H1 (cell line): ENCODE measurements around the gene CILP. TPM values are rescaled to one million over a fixed set of nuclear protein-coding genes. Genes with fewer than 3 reads are reported as not detected.

Experiments
- CBX5 ChIP-seq: fragments of 300-800, 300-1000 bp; sonication (generic); IDR thresholded peaks from 2 replicates; pipeline ENCODE4 v1.7.1; 2016; ENCODE audit warnings: antibody characterized with exemption, low read length, low read depth
- CHD1 ChIP-seq: IDR thresholded peaks from 2 replicates; pipeline ENCODE4 v1.6.1; 2012; ENCODE audit warnings: low read depth, low read length, improper control_type of control experiment
- POLR2A ChIP-seq, 2 experiments: IDR thresholded peaks; 1 replicate in 1 of 2; 2 replicates in 1 of 2; pipeline ENCODE4 v1.6.1; 2011; ENCODE audit warnings: low read depth in 2 of 2, low read length in 2 of 2, mild to moderate bottlenecking in 2 of 2; ENCODE audit errors: control extremely low read depth in 1 of 2
- SAP30 ChIP-seq: fragments of 300-600 bp; sonication (generic); IDR thresholded peaks from 2 replicates; pipeline ENCODE4 v1.7.1; 2012; ENCODE audit warnings: low read length, moderate library complexity, mild to moderate bottlenecking, inconsistent platforms; ENCODE audit not compliant: insufficient read depth, insufficient replicate concordance
- TAF7 ChIP-seq: optimal IDR thresholded peaks from 2 replicates; pipeline ENCODE3; 2011; ENCODE audit warnings: low read depth, mild to moderate bottlenecking, inconsistent platforms, low read length, moderate library complexity, borderline replicate concordance
- TBP ChIP-seq: IDR thresholded peaks from 2 replicates; pipeline ENCODE4 v1.6.1; 2011; ENCODE audit warnings: low read depth, low read length, improper control_type of control experiment
- polyA plus RNA-seq, 7 experiments: library from polyadenylated mRNA; depleted of rRNA in 3 of 7; stranded (reverse) in 5 of 7; unstranded in 2 of 7; fragments of >200 nt in 5 of 7; fragments of 200-250 nt in 2 of 7; gene quantifications; 1 replicate in 5 of 7; 2 replicates in 1 of 7; 4 replicates in 1 of 7; pipeline versions ENCODE4 v1.2.1 to v1.2.3, GENCODE V29; 2011 to 2013; ENCODE audit warnings: missing spikeins in 2 of 7, mixed read lengths in 2 of 7
- total RNA-seq: library from RNA; stranded (reverse); fragmentation: NEBNext Ultra II Directional; extraction: Animal tissue kit (Norgen Biotek cat#: 25700); gene quantifications from 2 replicates; pipeline ENCODE4 v1.2.1, GENCODE V29; 2021
- TF ChIP-seq, protein P1 (sequence below): fragments of 300-600 bp; sonication (generic); IDR thresholded peaks from 2 replicates; pipeline ENCODE4 v1.7.1; 2012; ENCODE audit warnings: low read length, moderate library complexity, mild to moderate bottlenecking, inconsistent platforms; ENCODE audit not compliant: insufficient replicate concordance

The CILP gene
- total and polyA plus RNA-seq, 2 of the 8 experiments (the other 6 are each of a cell fraction or from before 2014, with no cell fraction given), result 0.02 TPM; not detected in 1

GRCh38 chr15:65219137-65219536 is 7.9 kb upstream of the CILP start (continued):
- TF ChIP-seq, protein P1, sequence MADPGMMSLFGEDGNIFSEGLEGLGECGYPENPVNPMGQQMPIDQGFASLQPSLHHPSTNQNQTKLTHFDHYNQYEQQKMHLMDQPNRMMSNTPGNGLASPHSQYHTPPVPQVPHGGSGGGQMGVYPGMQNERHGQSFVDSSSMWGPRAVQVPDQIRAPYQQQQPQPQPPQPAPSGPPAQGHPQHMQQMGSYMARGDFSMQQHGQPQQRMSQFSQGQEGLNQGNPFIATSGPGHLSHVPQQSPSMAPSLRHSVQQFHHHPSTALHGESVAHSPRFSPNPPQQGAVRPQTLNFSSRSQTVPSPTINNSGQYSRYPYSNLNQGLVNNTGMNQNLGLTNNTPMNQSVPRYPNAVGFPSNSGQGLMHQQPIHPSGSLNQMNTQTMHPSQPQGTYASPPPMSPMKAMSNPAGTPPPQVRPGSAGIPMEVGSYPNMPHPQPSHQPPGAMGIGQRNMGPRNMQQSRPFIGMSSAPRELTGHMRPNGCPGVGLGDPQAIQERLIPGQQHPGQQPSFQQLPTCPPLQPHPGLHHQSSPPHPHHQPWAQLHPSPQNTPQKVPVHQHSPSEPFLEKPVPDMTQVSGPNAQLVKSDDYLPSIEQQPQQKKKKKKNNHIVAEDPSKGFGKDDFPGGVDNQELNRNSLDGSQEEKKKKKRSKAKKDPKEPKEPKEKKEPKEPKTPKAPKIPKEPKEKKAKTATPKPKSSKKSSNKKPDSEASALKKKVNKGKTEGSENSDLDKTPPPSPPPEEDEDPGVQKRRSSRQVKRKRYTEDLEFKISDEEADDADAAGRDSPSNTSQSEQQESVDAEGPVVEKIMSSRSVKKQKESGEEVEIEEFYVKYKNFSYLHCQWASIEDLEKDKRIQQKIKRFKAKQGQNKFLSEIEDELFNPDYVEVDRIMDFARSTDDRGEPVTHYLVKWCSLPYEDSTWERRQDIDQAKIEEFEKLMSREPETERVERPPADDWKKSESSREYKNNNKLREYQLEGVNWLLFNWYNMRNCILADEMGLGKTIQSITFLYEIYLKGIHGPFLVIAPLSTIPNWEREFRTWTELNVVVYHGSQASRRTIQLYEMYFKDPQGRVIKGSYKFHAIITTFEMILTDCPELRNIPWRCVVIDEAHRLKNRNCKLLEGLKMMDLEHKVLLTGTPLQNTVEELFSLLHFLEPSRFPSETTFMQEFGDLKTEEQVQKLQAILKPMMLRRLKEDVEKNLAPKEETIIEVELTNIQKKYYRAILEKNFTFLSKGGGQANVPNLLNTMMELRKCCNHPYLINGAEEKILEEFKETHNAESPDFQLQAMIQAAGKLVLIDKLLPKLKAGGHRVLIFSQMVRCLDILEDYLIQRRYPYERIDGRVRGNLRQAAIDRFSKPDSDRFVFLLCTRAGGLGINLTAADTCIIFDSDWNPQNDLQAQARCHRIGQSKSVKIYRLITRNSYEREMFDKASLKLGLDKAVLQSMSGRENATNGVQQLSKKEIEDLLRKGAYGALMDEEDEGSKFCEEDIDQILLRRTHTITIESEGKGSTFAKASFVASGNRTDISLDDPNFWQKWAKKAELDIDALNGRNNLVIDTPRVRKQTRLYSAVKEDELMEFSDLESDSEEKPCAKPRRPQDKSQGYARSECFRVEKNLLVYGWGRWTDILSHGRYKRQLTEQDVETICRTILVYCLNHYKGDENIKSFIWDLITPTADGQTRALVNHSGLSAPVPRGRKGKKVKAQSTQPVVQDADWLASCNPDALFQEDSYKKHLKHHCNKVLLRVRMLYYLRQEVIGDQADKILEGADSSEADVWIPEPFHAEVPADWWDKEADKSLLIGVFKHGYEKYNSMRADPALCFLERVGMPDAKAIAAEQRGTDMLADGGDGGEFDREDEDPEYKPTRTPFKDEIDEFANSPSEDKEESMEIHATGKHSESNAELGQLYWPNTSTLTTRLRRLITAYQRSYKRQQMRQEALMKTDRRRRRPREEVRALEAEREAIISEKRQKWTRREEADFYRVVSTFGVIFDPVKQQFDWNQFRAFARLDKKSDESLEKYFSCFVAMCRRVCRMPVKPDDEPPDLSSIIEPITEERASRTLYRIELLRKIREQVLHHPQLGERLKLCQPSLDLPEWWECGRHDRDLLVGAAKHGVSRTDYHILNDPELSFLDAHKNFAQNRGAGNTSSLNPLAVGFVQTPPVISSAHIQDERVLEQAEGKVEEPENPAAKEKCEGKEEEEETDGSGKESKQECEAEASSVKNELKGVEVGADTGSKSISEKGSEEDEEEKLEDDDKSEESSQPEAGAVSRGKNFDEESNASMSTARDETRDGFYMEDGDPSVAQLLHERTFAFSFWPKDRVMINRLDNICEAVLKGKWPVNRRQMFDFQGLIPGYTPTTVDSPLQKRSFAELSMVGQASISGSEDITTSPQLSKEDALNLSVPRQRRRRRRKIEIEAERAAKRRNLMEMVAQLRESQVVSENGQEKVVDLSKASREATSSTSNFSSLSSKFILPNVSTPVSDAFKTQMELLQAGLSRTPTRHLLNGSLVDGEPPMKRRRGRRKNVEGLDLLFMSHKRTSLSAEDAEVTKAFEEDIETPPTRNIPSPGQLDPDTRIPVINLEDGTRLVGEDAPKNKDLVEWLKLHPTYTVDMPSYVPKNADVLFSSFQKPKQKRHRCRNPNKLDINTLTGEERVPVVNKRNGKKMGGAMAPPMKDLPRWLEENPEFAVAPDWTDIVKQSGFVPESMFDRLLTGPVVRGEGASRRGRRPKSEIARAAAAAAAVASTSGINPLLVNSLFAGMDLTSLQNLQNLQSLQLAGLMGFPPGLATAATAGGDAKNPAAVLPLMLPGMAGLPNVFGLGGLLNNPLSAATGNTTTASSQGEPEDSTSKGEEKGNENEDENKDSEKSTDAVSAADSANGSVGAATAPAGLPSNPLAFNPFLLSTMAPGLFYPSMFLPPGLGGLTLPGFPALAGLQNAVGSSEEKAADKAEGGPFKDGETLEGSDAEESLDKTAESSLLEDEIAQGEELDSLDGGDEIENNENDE, result no peak
- TF ChIP-seq CBX5 (no peak), TAF7 (no peak), TBP (no peak), POLR2A (IDR thresholded peaks at IDR 0.05; ENCODE audit: control extremely low read depth in 1 of 2, low read depth in 2 of 2, low read length in 2 of 2) (no peak), CHD1 (no peak), SAP30 (no peak)
